Measurements from ENCODE around the gene SLC22A13.

DNA sequence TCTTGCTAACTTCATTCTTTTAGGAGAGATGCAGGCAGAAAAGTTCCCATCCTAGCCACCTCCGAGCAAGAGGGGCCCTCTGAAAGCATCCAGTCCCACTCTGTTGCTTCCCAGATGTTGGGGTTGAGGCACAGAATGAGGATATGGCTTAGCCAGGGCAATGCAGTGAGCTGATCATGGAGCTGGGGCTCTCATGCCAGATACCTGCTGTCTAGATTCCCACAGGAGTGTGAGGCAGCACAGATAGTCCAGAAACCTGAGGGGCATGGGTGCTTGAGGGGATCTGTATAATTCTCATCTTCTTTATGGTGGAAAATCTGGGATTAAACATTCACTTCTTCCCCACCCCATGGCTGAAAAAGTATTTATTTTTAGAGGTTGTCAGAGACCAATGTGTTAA is 1.2 kb downstream of the SLC22A13 start:
- TF ChIP-seq, protein P1, sequence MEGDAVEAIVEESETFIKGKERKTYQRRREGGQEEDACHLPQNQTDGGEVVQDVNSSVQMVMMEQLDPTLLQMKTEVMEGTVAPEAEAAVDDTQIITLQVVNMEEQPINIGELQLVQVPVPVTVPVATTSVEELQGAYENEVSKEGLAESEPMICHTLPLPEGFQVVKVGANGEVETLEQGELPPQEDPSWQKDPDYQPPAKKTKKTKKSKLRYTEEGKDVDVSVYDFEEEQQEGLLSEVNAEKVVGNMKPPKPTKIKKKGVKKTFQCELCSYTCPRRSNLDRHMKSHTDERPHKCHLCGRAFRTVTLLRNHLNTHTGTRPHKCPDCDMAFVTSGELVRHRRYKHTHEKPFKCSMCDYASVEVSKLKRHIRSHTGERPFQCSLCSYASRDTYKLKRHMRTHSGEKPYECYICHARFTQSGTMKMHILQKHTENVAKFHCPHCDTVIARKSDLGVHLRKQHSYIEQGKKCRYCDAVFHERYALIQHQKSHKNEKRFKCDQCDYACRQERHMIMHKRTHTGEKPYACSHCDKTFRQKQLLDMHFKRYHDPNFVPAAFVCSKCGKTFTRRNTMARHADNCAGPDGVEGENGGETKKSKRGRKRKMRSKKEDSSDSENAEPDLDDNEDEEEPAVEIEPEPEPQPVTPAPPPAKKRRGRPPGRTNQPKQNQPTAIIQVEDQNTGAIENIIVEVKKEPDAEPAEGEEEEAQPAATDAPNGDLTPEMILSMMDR (IDR thresholded peaks at IDR 0.05 in 2 of 3, conservative IDR thresholded peaks at IDR 0.05 in 1 of 3; ENCODE audit: control insufficient read depth in 2 of 3, extremely low read depth in 1 of 3, insufficient read depth in 1 of 3, low read depth in 3 of 3, low read length in 3 of 3) = no peak
- TF ChIP-seq POU2F2 (IDR thresholded peaks at IDR 0.05; ENCODE audit: borderline replicate concordance, low read depth, low read length) (no peak), RAD51 (IDR thresholded peaks at IDR 0.05) (no peak), POLR2A (IDR thresholded peaks at IDR 0.05; ENCODE audit: low read depth, low read length) (no peak), CREB1 (IDR thresholded peaks at IDR 0.05; ENCODE audit: low read depth) (no peak), FOXM1 (IDR thresholded peaks at IDR 0.05; ENCODE audit: low read depth, low read length) (no peak), GATAD2B (conservative IDR thresholded peaks at IDR 0.05; ENCODE audit: low read depth) (no peak), EGR1 (IDR thresholded peaks at IDR 0.05; ENCODE audit: borderline replicate concordance in 1 of 2, low read depth in 2 of 2, low read length in 2 of 2) (no peak)
